Esophagus muscularis mucosa (tissue), 4 donors: Measurements from ENCODE around the gene NUP160. TPM values are rescaled to one million over a fixed set of nuclear protein-coding genes. Genes with fewer than 3 reads are reported as not detected.
"Not testable (repeated sequence)": the region's sequence is repeated elsewhere in the genome, so short reads cannot be mapped to it uniquely, and the experiment has no call there.

Experiments used
- DNase-seq: peaks from one replicate; pipeline ENCODE4 v3.0.0-alpha.2; 2017; ENCODE audit errors: extremely low spot score
- H3K27ac ChIP-seq, 4 donors: fragments of 200-600 bp; sonication (generic); replicated peaks in 1 of 4; 1 replicate in 3 of 4; 2 replicates in 1 of 4; pipeline ENCODE4 v1.5.1; 2016 to 2019; ENCODE audit warnings: mild to moderate bottlenecking in 1 of 4
- H3K27me3 ChIP-seq, 4 donors: fragments of 200-600 bp; sonication (generic); one replicate each; pipeline versions ENCODE4 v1.5.1 to v1.6.0; 2016 to 2019
- H3K36me3 ChIP-seq, 4 donors: fragments of 200-600 bp; sonication (generic); one replicate each; pipeline ENCODE4 v1.5.1; 2016 to 2019
- H3K4me1 ChIP-seq, 4 donors: fragments of 200-600 bp; sonication (generic); one replicate each; pipeline ENCODE4 v1.5.1; 2016 to 2019
- H3K4me3 ChIP-seq, 4 donors: fragments of 200-600 bp; sonication (generic); 1 replicate in 2 of 4; 2 replicates in 2 of 4; pipeline ENCODE4 v1.5.1; 2016 to 2019; ENCODE audit warnings: mild to moderate bottlenecking in 4 of 4, moderate library complexity in 1 of 4
- H3K9me3 ChIP-seq, 4 donors: fragments of 200-600 bp; sonication (generic); 1 replicate in 3 of 4; 2 replicates in 1 of 4; pipeline ENCODE4 v1.5.1; 2016 to 2019
- EP300 ChIP-seq: sonication (generic); formaldehyde crosslinking; IDR thresholded peaks from one replicate; pipeline ENCODE4 v1.6.1; 2017; ENCODE audit warnings: antibody characterized with exemption
- POLR2A ChIP-seq: fragments of 450-650 bp; IDR thresholded peaks from one replicate; pipeline ENCODE4 v1.6.1; 2017; ENCODE audit warnings: antibody characterized with exemption, moderate library complexity, mild to moderate bottlenecking, low read depth
- POLR2AphosphoS5 ChIP-seq, 2 donors: sonication (generic); formaldehyde crosslinking; IDR thresholded peaks; one replicate each; pipeline ENCODE4 v1.6.1; 2017; ENCODE audit warnings: antibody characterized with exemption in 2 of 2
- WGBS: methylation state at CpG from one replicate; pipeline ENCODE4 v1.1.5; 2018; 5-methylcytosine and 5-hydroxymethylcytosine counted together
- intact Hi-C: fragments of 100-400 bp; cut with DNase I; formaldehyde crosslinking; loops from one replicate; pipeline ENCODE4 v1.15.1; 2023
- total RNA-seq, 4 donors: library from RNA; depleted of rRNA; stranded (reverse); fragments of >200 nt; gene quantifications; one replicate each; pipeline versions ENCODE4 v1.1.0 to v1.2.1, GENCODE V29; 2016
- TF ChIP-seq, protein P1 (sequence below), 3 experiments: fragments of 200-600 bp in 2 of 3; fragments of 450-650 bp in 1 of 3; sonication (generic) in 2 of 3; IDR thresholded peaks; one replicate each; pipeline ENCODE4 v1.5.1; 2017 to 2019; ENCODE audit warnings: antibody characterized with exemption in 3 of 3, mild to moderate bottlenecking in 2 of 3, moderate library complexity in 1 of 3

NUP160 gene
- total RNA-seq = 10 to 100 TPM; 18.4 to 22.7 (median 19.0) TPM

GRCh38 chr11:47847892-47848699 lies at the start of gene NUP160:
NUP160 (minus strand) TSS chr11:47848350; CDS start chr11:47848318, 32 bp downstream.
- H3K27ac ChIP-seq = peak within 1 kb of the TSS; percentile 88 to 94 (median 90)
- under 1% methylated on average over 23 of the region's 66 CpGs for WGBS
- TF ChIP-seq EP300 = no peak
- TF ChIP-seq, protein P1, sequence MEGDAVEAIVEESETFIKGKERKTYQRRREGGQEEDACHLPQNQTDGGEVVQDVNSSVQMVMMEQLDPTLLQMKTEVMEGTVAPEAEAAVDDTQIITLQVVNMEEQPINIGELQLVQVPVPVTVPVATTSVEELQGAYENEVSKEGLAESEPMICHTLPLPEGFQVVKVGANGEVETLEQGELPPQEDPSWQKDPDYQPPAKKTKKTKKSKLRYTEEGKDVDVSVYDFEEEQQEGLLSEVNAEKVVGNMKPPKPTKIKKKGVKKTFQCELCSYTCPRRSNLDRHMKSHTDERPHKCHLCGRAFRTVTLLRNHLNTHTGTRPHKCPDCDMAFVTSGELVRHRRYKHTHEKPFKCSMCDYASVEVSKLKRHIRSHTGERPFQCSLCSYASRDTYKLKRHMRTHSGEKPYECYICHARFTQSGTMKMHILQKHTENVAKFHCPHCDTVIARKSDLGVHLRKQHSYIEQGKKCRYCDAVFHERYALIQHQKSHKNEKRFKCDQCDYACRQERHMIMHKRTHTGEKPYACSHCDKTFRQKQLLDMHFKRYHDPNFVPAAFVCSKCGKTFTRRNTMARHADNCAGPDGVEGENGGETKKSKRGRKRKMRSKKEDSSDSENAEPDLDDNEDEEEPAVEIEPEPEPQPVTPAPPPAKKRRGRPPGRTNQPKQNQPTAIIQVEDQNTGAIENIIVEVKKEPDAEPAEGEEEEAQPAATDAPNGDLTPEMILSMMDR (IDR thresholded peaks at IDR 0.05) = peak in 1 of 3 experiments; percentile 6
- peak; percentile 91 to 93 for TF ChIP-seq POLR2AphosphoS5 (IDR thresholded peaks at IDR 0.05)
- TF ChIP-seq POLR2A = peak; percentile 38
- H3K36me3 ChIP-seq = peaks cover 0 to 33% (median 26%) of the 10 kb centered on the region in 4 donors
- no peaks in the 10 kb centered on the region for H3K9me3 ChIP-seq
- H3K4me3 ChIP-seq = peak within 1 kb of the TSS; percentile 82 to 90 (median 86)
- no peaks in the 10 kb centered on the region for H3K27me3 ChIP-seq
- intact Hi-C loops = loop anchor here (5.0 to 10.0 kb wide), 2 partner anchors 81 to 123 kb away; partner anchors contain the start of gene FNBP4
- DNase-seq = peak; percentile 95
- peaks cover 25 to 46% (median 34%) of the 10 kb centered on the region in 4 donors for H3K4me1 ChIP-seq

GRCh38 chr11:47896199-47896598 lies 48.0 kb upstream of the NUP160 start:
- Histone ChIP-seq H3K4me1 (no peaks in the 10 kb centered on the region), H3K4me3 (no peak overlapping the region), H3K36me3 (no peaks in the 10 kb centered on the region), H3K9me3 (no peaks in the 10 kb centered on the region), H3K27ac (no peak overlapping the region), H3K27me3 (no peaks in the 10 kb centered on the region)
- intact Hi-C loops = no loop called here
- 97% methylated on average over 7 of the region's 7 CpGs for WGBS
- TF ChIP-seq, protein P1 (IDR thresholded peaks at IDR 0.05) = no peak
- TF ChIP-seq POLR2A = no peak
- TF ChIP-seq POLR2AphosphoS5 (IDR thresholded peaks at IDR 0.05) = no peak
- TF ChIP-seq EP300 = no peak
- no peak for DNase-seq

- intact Hi-C loops = no loop called here
- TF ChIP-seq POLR2A = no peak
- WGBS = 96% methylated on average over 2 of the region's 2 CpGs
- no peaks in the 10 kb centered on the region for H3K36me3 ChIP-seq
- no peaks in the 10 kb centered on the region for H3K4me1 ChIP-seq
- H3K27me3 ChIP-seq = no peaks in the 10 kb centered on the region
- no peaks in the 10 kb centered on the region for H3K9me3 ChIP-seq
- no peak overlapping the region for H3K4me3 ChIP-seq
- no peak for DNase-seq
- H3K27ac ChIP-seq = no peak overlapping the region
These were observed 46.9 kb upstream of the NUP160 start for GRCh38 chr11:47895035-47895434.

- H3K9me3 ChIP-seq, intact Hi-C loops, DNase-seq, H3K27ac ChIP-seq, H3K27me3 ChIP-seq, H3K4me1 ChIP-seq, H3K36me3 ChIP-seq, H3K4me3 ChIP-seq: not testable (repeated sequence)
- WGBS = 92% methylated on average over 7 of the region's 57 CpGs
These were observed 44.6 kb upstream of the NUP160 start for GRCh38 chr11:47892546-47893276.

DNA sequence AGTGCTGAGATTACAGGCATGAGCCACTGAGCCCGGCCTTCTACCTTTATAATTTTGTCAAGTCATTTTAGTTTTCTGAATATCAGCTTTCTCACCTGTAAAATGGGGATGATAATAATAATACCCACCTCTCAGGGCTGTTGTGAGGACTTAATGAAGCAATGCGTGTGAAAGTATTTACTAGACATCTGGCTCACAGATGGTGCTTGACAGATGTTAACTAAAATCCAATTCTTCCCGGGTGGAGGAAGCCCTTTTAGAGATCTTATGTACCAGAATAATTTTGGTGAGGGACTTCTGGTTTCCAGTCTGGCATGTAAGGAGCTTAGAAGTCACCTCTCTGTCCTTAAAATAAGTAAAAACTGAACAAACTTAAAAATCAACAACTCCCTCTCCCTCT lies 43.7 kb upstream of the NUP160 start:
- no peaks in the 10 kb centered on the region for H3K36me3 ChIP-seq
- TF ChIP-seq, protein P1 (IDR thresholded peaks at IDR 0.05) = no peak
- TF ChIP-seq POLR2AphosphoS5 (IDR thresholded peaks at IDR 0.05) (no peak), POLR2A (no peak), EP300 (no peak)
- no peak overlapping the region for H3K27ac ChIP-seq
- H3K9me3 ChIP-seq = no peaks in the 10 kb centered on the region
- H3K4me1 ChIP-seq = peaks cover 0 to 5% (median 0%) of the 10 kb centered on the region in 4 donors
- intact Hi-C loops = no loop called here
- H3K27me3 ChIP-seq = no peaks in the 10 kb centered on the region
- DNase-seq = no peak
- WGBS = 88% methylated on average over 3 of the region's 3 CpGs
- H3K4me3 ChIP-seq = no peak overlapping the region
